IMR-90 (cell line): ENCODE data around the gene PRSS12. TPM values are rescaled to one million over a fixed set of nuclear protein-coding genes. Genes with fewer than 3 reads are reported as not detected.

Experiments
- ATAC-seq: fragments of 200-7000 bp; cut with Tn5 transposase; 2 replicates; pipeline ENCODE4 v1.9.1; 2020; ENCODE audit warnings: low read depth, mild to moderate bottlenecking, moderate library complexity
- BruUV-seq: library from RNA; stranded (reverse); fragments of 400-500 nt; replicated peaks from 2 replicates; lab custom pipeline; 2021; lab: Mats Ljungman, UMichigan
- CTCF ChIA-PET: fragments of 300-600 bp; formaldehyde crosslinking; extraction: SDS; loops from one replicate; lab custom pipeline; 2021; ENCODE audit warnings: antibody characterized with exemption; lab: Yijun Ruan, JAX
- POLR2A ChIA-PET: fragments of 300-600 bp; sonication (Branson Sonifier 250); formaldehyde crosslinking; loops from one replicate; lab custom pipeline; 2022; ENCODE audit warnings: antibody characterized with exemption; ENCODE audit not compliant: unreplicated experiment; lab: Charles Lee
- DNase-seq: peaks from one replicate; pipeline ENCODE4 v3.0.0; 2013
- H2AFZ ChIP-seq: replicated peaks from 2 replicates; pipeline ENCODE3; 2013; ENCODE audit warnings: low read length, mild to moderate bottlenecking; ENCODE audit not compliant: poor library complexity
- H2AK5ac ChIP-seq: 2 replicates; pipeline ENCODE4 v1.6.1; 2013; ENCODE audit warnings: low read depth, low read length, inconsistent platforms
- H2AK9ac ChIP-seq: replicated peaks from 2 replicates; pipeline ENCODE3; 2013; ENCODE audit warnings: mild to moderate bottlenecking, low read depth, low read length, moderate library complexity; ENCODE audit not compliant: poor library complexity
- H2BK120ac ChIP-seq: 2 replicates; pipeline ENCODE4 v1.6.1; 2013; ENCODE audit warnings: low read depth, low read length, inconsistent platforms
- H2BK15ac ChIP-seq: 3 replicates; pipeline ENCODE4 v1.6.1; 2013; ENCODE audit warnings: low read depth, low read length, inconsistent platforms
- H2BK20ac ChIP-seq: 2 replicates; pipeline ENCODE4 v1.6.1; 2013; ENCODE audit warnings: low read depth, mild to moderate bottlenecking, inconsistent platforms, low read length, moderate library complexity
- H2BK5ac ChIP-seq: 2 replicates; pipeline ENCODE4 v1.6.1; 2013; ENCODE audit warnings: mild to moderate bottlenecking, low read depth, low read length, inconsistent platforms; ENCODE audit not compliant: poor library complexity, severe bottlenecking
- H3K14ac ChIP-seq: replicated peaks from 2 replicates; pipeline ENCODE4 v1.6.1; 2013; ENCODE audit warnings: low read depth, low read length, inconsistent platforms
- H3K18ac ChIP-seq: 2 replicates; pipeline ENCODE4 v1.6.1; 2013; ENCODE audit warnings: low read depth, low read length, control low read depth
- H3K23ac ChIP-seq: 2 replicates; pipeline ENCODE4 v1.6.1; 2013; ENCODE audit warnings: low read depth, low read length, inconsistent platforms
- H3K27ac ChIP-seq: 2 replicates; pipeline ENCODE4 v1.5.1; 2013; ENCODE audit warnings: mild to moderate bottlenecking, control low read depth, low read length; ENCODE audit not compliant: insufficient read depth
- H3K27me3 ChIP-seq: 2 replicates; pipeline ENCODE4 v1.6.1; 2013; ENCODE audit warnings: low read length; ENCODE audit not compliant: control insufficient read depth, insufficient read depth
- H3K36me3 ChIP-seq: 2 replicates; pipeline ENCODE4 v1.6.1; 2013; ENCODE audit warnings: low read length, mixed read lengths; ENCODE audit not compliant: control insufficient read depth, insufficient read depth
- H3K4ac ChIP-seq: 2 replicates; pipeline ENCODE4 v1.6.1; 2013; ENCODE audit warnings: low read depth, low read length, inconsistent platforms
- H3K4me1 ChIP-seq: 2 replicates; pipeline ENCODE4 v1.6.1; 2013; ENCODE audit warnings: low read length, mixed read lengths; ENCODE audit not compliant: control insufficient read depth, insufficient read depth
- H3K4me2 ChIP-seq: 2 replicates; pipeline ENCODE4 v1.6.1; 2013; ENCODE audit warnings: low read depth, mild to moderate bottlenecking, control low read depth, low read length, moderate library complexity
- H3K4me3 ChIP-seq: 2 replicates; pipeline ENCODE4 v1.5.1; 2013; ENCODE audit warnings: low read depth, mild to moderate bottlenecking, control low read depth, low read length, moderate library complexity; ENCODE audit not compliant: insufficient read depth
- H3K56ac ChIP-seq: 2 replicates; pipeline ENCODE4 v1.6.1; 2013; ENCODE audit warnings: low read length, inconsistent platforms; ENCODE audit not compliant: insufficient read depth; ENCODE audit errors: extremely low read depth
- H3K79me1 ChIP-seq, 2 experiments: 2 replicates each; pipeline ENCODE4 v1.6.1; 2013; ENCODE audit warnings: low read length in 2 of 2, inconsistent platforms in 1 of 2, low read depth in 1 of 2
- H3K9ac ChIP-seq: 2 replicates; pipeline ENCODE4 v1.6.1; 2013; ENCODE audit warnings: low read depth, low read length, control low read depth
- H3K9me1 ChIP-seq: 2 replicates; pipeline ENCODE4 v1.6.1; 2013; ENCODE audit warnings: low read length, inconsistent platforms; ENCODE audit not compliant: insufficient read depth
- H3K9me3 ChIP-seq: 2 replicates; pipeline ENCODE4 v1.6.1; 2013; ENCODE audit warnings: low read length; ENCODE audit not compliant: control insufficient read depth, insufficient read depth
- H4K20me1 ChIP-seq: 2 replicates; pipeline ENCODE4 v1.6.1; 2013; ENCODE audit warnings: low read length, inconsistent platforms; ENCODE audit not compliant: insufficient read depth
- H4K5ac ChIP-seq: 2 replicates; pipeline ENCODE4 v1.6.1; 2013; ENCODE audit warnings: mild to moderate bottlenecking, low read depth, low read length, control low read depth
- H4K8ac ChIP-seq, 2 experiments: 2 replicates each; pipeline ENCODE4 v1.6.1; 2013; ENCODE audit warnings: low read depth in 2 of 2, low read length in 2 of 2, control low read depth in 1 of 2, inconsistent platforms in 1 of 2
- H4K91ac ChIP-seq: 2 replicates; pipeline ENCODE4 v1.6.1; 2013; ENCODE audit warnings: low read depth, low read length, inconsistent platforms; ENCODE audit not compliant: insufficient read depth
- POLR2A ChIP-seq: IDR thresholded peaks from 2 replicates; pipeline ENCODE4 v1.6.1; 2012; ENCODE audit warnings: mild to moderate bottlenecking, low read depth, low read length
- RAD21 ChIP-seq: IDR thresholded peaks from 2 replicates; pipeline ENCODE4 v1.6.1; 2012; ENCODE audit warnings: low read length, improper control_type of control experiment
- USF2 ChIP-seq: fragments of 150-350 bp; IDR thresholded peaks from 2 replicates; pipeline ENCODE4 v1.6.1; 2017; ENCODE audit warnings: mild to moderate bottlenecking, antibody characterized with exemption, low read length, low read depth
- WGBS, 2 experiments: methylation state at CpG; one replicate each; pipeline versions ENCODE4 v1.1.5 to v1.1.7; 2013; ENCODE audit warnings: missing lambda C conversion rate in 2 of 2; ENCODE audit not compliant: insufficient read length in 1 of 2; ENCODE audit errors: extremely low coverage in 2 of 2; 5-methylcytosine and 5-hydroxymethylcytosine counted together
- dilution Hi-C: fragments of 300-500 bp; cut with HindIII; formaldehyde crosslinking; loops from one replicate; pipeline ENCODE4 v1.14.3; 2018; ENCODE audit warnings: low sequenced_read_pairs; ENCODE audit not compliant: unreplicated experiment
- in situ Hi-C: fragments of 300-500 bp; cut with MboI; formaldehyde crosslinking; loops from 3 replicates; pipeline ENCODE4 v1.14.3; 2019; ENCODE audit warnings: low sequenced_read_pairs, inconsistent platforms, mixed read lengths
- intact Hi-C: fragments of 100-400 bp; cut with micrococcal nuclease; formaldehyde crosslinking; loops from 2 replicates; pipeline ENCODE4 v1.10.0; 2022
- polyA plus RNA-seq, 3 experiments: library from polyadenylated mRNA; depleted of rRNA; stranded (reverse); fragments of >200 nt; gene quantifications; 2 replicates each; pipeline ENCODE4 v1.2.3, GENCODE V29; 2012; ENCODE audit warnings: low replicate concordance in 1 of 3
- total RNA-seq: library from RNA; depleted of rRNA; stranded (reverse); fragments of >200 nt; gene quantifications from 2 replicates; pipeline ENCODE4 v1.2.3, GENCODE V29; 2012
- TF ChIP-seq, protein P1 (sequence below): conservative IDR thresholded peaks from 2 replicates; pipeline ENCODE4 v1.5.1; 2012; ENCODE audit warnings: mild to moderate bottlenecking, low read depth, low read length, improper control_type of control experiment
- TF ChIP-seq, protein P2 (sequence below): fragments of 150-350 bp; IDR thresholded peaks from 2 replicates; pipeline ENCODE4 v1.6.1; 2016; ENCODE audit warnings: low read depth, mild to moderate bottlenecking, low read length, moderate library complexity, borderline replicate concordance

PRSS12 gene
- total and polyA plus RNA-seq, 2 of the 4 experiments (the other 2 are of a cell fraction) = 51.1 to 71.5 TPM

- Histone ChIP-seq H3K9me3 (no peaks in the 10 kb centered on the region), H2AFZ (peak overlapping the region; percentile 62), H3K4me3 (no peak overlapping the region), H2AK5ac (0 out of 2 replicates have a peak overlapping the region, but pooled peaks have one; percentile 44), H4K20me1 (peaks cover 14% of the 10 kb centered on the region; the same call in 1 of the 2 replicates), H3K79me1 (peaks cover 11 to 21% of the 10 kb centered on the region in 2 experiments; a peak in 3 of 4 replicates), H3K9ac (peak overlapping the region; percentile 47), H3K36me3 (peaks cover 7% of the 10 kb centered on the region), H3K4ac (peak overlapping the region; percentile 14; the same call in 1 of the 2 replicates), H4K8ac (peak overlapping the region in 1 of 2 experiments; percentile 51; a peak in 2 of 4 replicates), H3K14ac (0 out of 2 replicates have a peak overlapping the region, but pooled peaks have one; percentile 27), H2BK5ac (peak overlapping the region; percentile 76), H4K5ac (peak overlapping the region; percentile 19), H2AK9ac (no peak overlapping the region), H3K4me2 (peak overlapping the region; percentile 6), H4K91ac (0 out of 2 replicates have a peak overlapping the region, but pooled peaks have one; percentile 57), H3K4me1 (peaks cover 10% of the 10 kb centered on the region), H3K27ac (peak overlapping the region; percentile 85), H3K56ac (no peak overlapping the region; the same call in 1 of the 2 replicates), H3K23ac (peak overlapping the region; percentile 67; the same call in 1 of the 2 replicates), H2BK20ac (no peak overlapping the region), H3K18ac (peak overlapping the region; percentile 31), H2BK120ac (peak overlapping the region; percentile 37; the same call in 1 of the 2 replicates), H3K9me1 (no peaks in the 10 kb centered on the region; the same call in 1 of the 2 replicates), H3K27me3 (no peaks in the 10 kb centered on the region), H2BK15ac (no peak overlapping the region)
- TF ChIP-seq, protein P1, sequence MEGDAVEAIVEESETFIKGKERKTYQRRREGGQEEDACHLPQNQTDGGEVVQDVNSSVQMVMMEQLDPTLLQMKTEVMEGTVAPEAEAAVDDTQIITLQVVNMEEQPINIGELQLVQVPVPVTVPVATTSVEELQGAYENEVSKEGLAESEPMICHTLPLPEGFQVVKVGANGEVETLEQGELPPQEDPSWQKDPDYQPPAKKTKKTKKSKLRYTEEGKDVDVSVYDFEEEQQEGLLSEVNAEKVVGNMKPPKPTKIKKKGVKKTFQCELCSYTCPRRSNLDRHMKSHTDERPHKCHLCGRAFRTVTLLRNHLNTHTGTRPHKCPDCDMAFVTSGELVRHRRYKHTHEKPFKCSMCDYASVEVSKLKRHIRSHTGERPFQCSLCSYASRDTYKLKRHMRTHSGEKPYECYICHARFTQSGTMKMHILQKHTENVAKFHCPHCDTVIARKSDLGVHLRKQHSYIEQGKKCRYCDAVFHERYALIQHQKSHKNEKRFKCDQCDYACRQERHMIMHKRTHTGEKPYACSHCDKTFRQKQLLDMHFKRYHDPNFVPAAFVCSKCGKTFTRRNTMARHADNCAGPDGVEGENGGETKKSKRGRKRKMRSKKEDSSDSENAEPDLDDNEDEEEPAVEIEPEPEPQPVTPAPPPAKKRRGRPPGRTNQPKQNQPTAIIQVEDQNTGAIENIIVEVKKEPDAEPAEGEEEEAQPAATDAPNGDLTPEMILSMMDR = no peak
- TF ChIP-seq POLR2A (peak; percentile 26; the same call in 1 of the 2 replicates), USF2 (no peak), RAD21 (no peak)
- TF ChIP-seq, protein P2, sequence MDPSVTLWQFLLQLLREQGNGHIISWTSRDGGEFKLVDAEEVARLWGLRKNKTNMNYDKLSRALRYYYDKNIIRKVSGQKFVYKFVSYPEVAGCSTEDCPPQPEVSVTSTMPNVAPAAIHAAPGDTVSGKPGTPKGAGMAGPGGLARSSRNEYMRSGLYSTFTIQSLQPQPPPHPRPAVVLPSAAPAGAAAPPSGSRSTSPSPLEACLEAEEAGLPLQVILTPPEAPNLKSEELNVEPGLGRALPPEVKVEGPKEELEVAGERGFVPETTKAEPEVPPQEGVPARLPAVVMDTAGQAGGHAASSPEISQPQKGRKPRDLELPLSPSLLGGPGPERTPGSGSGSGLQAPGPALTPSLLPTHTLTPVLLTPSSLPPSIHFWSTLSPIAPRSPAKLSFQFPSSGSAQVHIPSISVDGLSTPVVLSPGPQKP = no peak
- DNase-seq (peak; percentile 63), ATAC-seq (peak; percentile 4)
- no TSS peak for BruUV-seq
- CTCF ChIA-PET = interaction anchor here (1.3 kb wide), 1 partner anchor 71 kb away, joined by 3 read pairs; the partner anchor contains the start of gene PRSS12
- dilution Hi-C loops = no loop called here
- intact Hi-C loops = loop anchor here (1.0 to 5.0 kb wide), 3 partner anchors 69 to 220 kb away; no protein-coding TSS in a partner anchor
- no CpG with 5 or more reads among the region's 9 CpGs for WGBS, 2 experiments
- POLR2A ChIA-PET = no interaction called here
- in situ Hi-C loops = loop anchor here (25.0 kb wide), 1 partner anchor 230 kb away; no protein-coding TSS in a partner anchor
Observed at GRCh38 chr4:118281611-118282442, 71.0 kb downstream of the PRSS12 start.
